CD8-positive, alpha-beta memory T cell (primary cell): ENCODE data around the gene RGP1. TPM values are rescaled to one million over a fixed set of nuclear protein-coding genes. Genes with fewer than 3 reads are reported as not detected.

Experiments used
- CTCF ChIA-PET: fragments of 350-600 bp; sonication (Branson Sonifier 250); formaldehyde crosslinking; loops from one replicate; lab custom pipeline; 2021; ENCODE audit warnings: antibody characterized with exemption; lab: Charles Lee
- POLR2A ChIA-PET: fragments of 350-600 bp; sonication (Branson Sonifier 250); formaldehyde crosslinking; loops from one replicate; lab custom pipeline; 2021; ENCODE audit warnings: antibody characterized with exemption; lab: Charles Lee
- DNase-seq, 5 donors: peaks; one replicate each; pipeline versions ENCODE4 v3.0.0 to v3.0.0-alpha.2; 2020 to 2022; ENCODE audit warnings: mixed read lengths in 1 of 5
- H3K27ac ChIP-seq: one replicate; pipeline ENCODE4 v1.7.0; 2013; ENCODE audit warnings: low read depth, mild to moderate bottlenecking, low read length, moderate library complexity
- H3K27me3 ChIP-seq: 2 replicates; pipeline ENCODE4 v1.7.0; 2013; ENCODE audit warnings: low read length, mild to moderate bottlenecking; ENCODE audit not compliant: insufficient read depth, poor library complexity, severe bottlenecking
- H3K36me3 ChIP-seq: 2 replicates; pipeline ENCODE4 v1.7.0; 2013; ENCODE audit warnings: mild to moderate bottlenecking, low read length, moderate library complexity; ENCODE audit not compliant: insufficient read depth
- H3K4me1 ChIP-seq: 2 replicates; pipeline ENCODE4 v1.7.0; 2013; ENCODE audit warnings: mild to moderate bottlenecking, low read length, moderate library complexity; ENCODE audit not compliant: insufficient read depth
- H3K4me3 ChIP-seq: 2 replicates; pipeline ENCODE4 v1.7.0; 2013; ENCODE audit warnings: mild to moderate bottlenecking, low read length
- H3K9me3 ChIP-seq: 2 replicates; pipeline ENCODE4 v1.7.0; 2013; ENCODE audit warnings: mild to moderate bottlenecking, low read length
- H3K27ac Mint-ChIP-seq, 8 donors: one replicate each; pipeline ENCODE4 v1.8.0; 2020 to 2021; ENCODE audit warnings: mixed read lengths in 8 of 8, mild to moderate bottlenecking in 6 of 8, inconsistent platforms in 3 of 8, moderate library complexity in 3 of 8
- H3K27me3 Mint-ChIP-seq, 2 donors: one replicate each; pipeline ENCODE4 v1.8.0; 2020 to 2021; ENCODE audit warnings: mixed read lengths in 2 of 2, mild to moderate bottlenecking in 1 of 2, moderate library complexity in 1 of 2
- H3K36me3 Mint-ChIP-seq, 3 donors: one replicate each; pipeline ENCODE4 v1.8.0; 2020 to 2021; ENCODE audit warnings: mixed read lengths in 3 of 3, inconsistent platforms in 1 of 3, mild to moderate bottlenecking in 1 of 3
- H3K4me1 Mint-ChIP-seq, 3 donors: one replicate each; pipeline ENCODE4 v1.8.0; 2020 to 2021; ENCODE audit warnings: mixed read lengths in 3 of 3, inconsistent platforms in 1 of 3, mild to moderate bottlenecking in 1 of 3
- H3K4me3 Mint-ChIP-seq, 7 donors: one replicate each; pipeline ENCODE4 v1.8.0; 2020 to 2021; ENCODE audit warnings: mixed read lengths in 7 of 7, mild to moderate bottlenecking in 6 of 7, moderate library complexity in 4 of 7, inconsistent platforms in 2 of 7
- H3K9me3 Mint-ChIP-seq, 5 donors: one replicate each; pipeline ENCODE4 v1.8.0; 2020 to 2022; ENCODE audit warnings: mixed read lengths in 5 of 5, mild to moderate bottlenecking in 3 of 5, moderate library complexity in 2 of 5, inconsistent platforms in 1 of 5
- polyA plus RNA-seq: library from polyadenylated mRNA; unstranded; fragments of 300-500 nt; fragmentation: Illumina TruSeq; gene quantifications from one replicate; pipeline ENCODE4 v1.2.3, GENCODE V29; 2021
- total RNA-seq, 2 experiments: library from RNA; stranded (reverse); gene quantifications; one replicate each; pipeline ENCODE4 v1.2.3, GENCODE V29; 2021

The RGP1 gene
- total and polyA plus RNA-seq, 3 experiments from 2014 or later = 10.6 to 21.9 (median 19.9) TPM

- Mint-ChIP-seq H3K27me3 (no peaks in the 10 kb centered on the region), H3K4me1 (peaks cover 53 to 70% (median 65%) of the 10 kb centered on the region in 3 donors), H3K27ac (peak overlapping the region; percentile 4 to 87 (median 71)), H3K36me3 (peaks cover 5 to 63% (median 12%) of the 10 kb centered on the region in 3 donors), H3K9me3 (no peaks in the 10 kb centered on the region), H3K4me3 (peak overlapping the region in 4 of 7 donors; percentile 19 to 89 (median 48))
- H3K27me3 ChIP-seq = no peaks in the 10 kb centered on the region
- no peak for DNase-seq
- H3K27ac ChIP-seq = no peak overlapping the region
- ChIA-PET CTCF (interaction anchor here (1.6 to 5.4 kb wide), 4 partner anchors 9 to 142 kb away, joined by 5 to 68 read pairs (median 30); partner anchors contain the start of genes CREB3, MSMP and TLN1), POLR2A (interaction anchor here (0.7 kb wide), 1 partner anchor 11 kb away, joined by 6 read pairs; no protein-coding TSS in a partner anchor)
- peaks cover 19% of the 10 kb centered on the region for H3K36me3 ChIP-seq
- peaks cover 43% of the 10 kb centered on the region for H3K4me1 ChIP-seq
- H3K9me3 ChIP-seq = no peaks in the 10 kb centered on the region
- H3K4me3 ChIP-seq = no peak overlapping the region
These were observed 3.5 kb upstream of the RGP1 start for GRCh38 chr9:35745569-35745968.

- Histone ChIP-seq H3K9me3 (no peaks in the 10 kb centered on the region), H3K27ac (peak overlapping the region; percentile 27), H3K4me3 (peak overlapping the region; percentile 88), H3K27me3 (no peaks in the 10 kb centered on the region), H3K36me3 (peaks cover 29% of the 10 kb centered on the region), H3K4me1 (peaks cover 43% of the 10 kb centered on the region)
- CTCF ChIA-PET = interaction anchor here (2.0 to 5.4 kb wide), 4 partner anchors 9 to 143 kb away, joined by 4 to 68 read pairs (median 30); partner anchors contain the start of genes CREB3, MSMP and TLN1
- Mint-ChIP-seq H3K27ac (peak overlapping the region in 6 of 8 donors; percentile 23 to 87 (median 66)), H3K36me3 (peaks cover 5 to 63% (median 12%) of the 10 kb centered on the region in 3 donors), H3K27me3 (no peaks in the 10 kb centered on the region), H3K4me3 (peak overlapping the region; percentile 88 to 97 (median 91)), H3K9me3 (no peaks in the 10 kb centered on the region), H3K4me1 (peaks cover 50 to 73% (median 62%) of the 10 kb centered on the region in 3 donors)
- POLR2A ChIA-PET = no interaction called here
- no peak for DNase-seq
These were observed 2.5 kb upstream of the RGP1 start for GRCh38 chr9:35746583-35746982.

- H3K36me3 ChIP-seq = peaks cover 42% of the 10 kb centered on the region
- CTCF ChIA-PET = interaction anchor here (0.6 to 5.4 kb wide), 16 partner anchors 7 to 145 kb away, joined by 3 to 68 read pairs (median 7); partner anchors contain the start of genes CCDC107, CREB3, MSMP and RMRP
- Mint-ChIP-seq H3K4me1 (peaks cover 38 to 67% (median 45%) of the 10 kb centered on the region in 3 donors), H3K27ac (peak overlapping the region; percentile 35 to 95 (median 86)), H3K4me3 (peak overlapping the region; percentile 88 to 97 (median 91)), H3K9me3 (no peaks in the 10 kb centered on the region), H3K36me3 (peaks cover 5 to 63% (median 11%) of the 10 kb centered on the region in 3 donors), H3K27me3 (no peaks in the 10 kb centered on the region)
- no peak for DNase-seq
- H3K27ac ChIP-seq = peak overlapping the region; percentile 75
- H3K4me1 ChIP-seq = peaks cover 38% of the 10 kb centered on the region
- no peaks in the 10 kb centered on the region for H3K27me3 ChIP-seq
- H3K4me3 ChIP-seq = peak overlapping the region; percentile 88
- POLR2A ChIA-PET = interaction anchor here (0.8 to 3.4 kb wide), 8 partner anchors 9 to 676 kb away, joined by 3 to 45 read pairs (median 5); partner anchors contain the start of genes CREB3, TESK1, TLN1 and VCP
- H3K9me3 ChIP-seq = no peaks in the 10 kb centered on the region
These were observed 737 bp upstream of the RGP1 start for GRCh38 chr9:35748242-35748857.

- no peaks in the 10 kb centered on the region for H3K27me3 Mint-ChIP-seq
- peak overlapping the region; percentile 83 to 98 (median 93) for H3K27ac Mint-ChIP-seq
- H3K9me3 Mint-ChIP-seq = no peaks in the 10 kb centered on the region
- peak overlapping the region; percentile 75 for H3K27ac ChIP-seq
- H3K36me3 Mint-ChIP-seq = peaks cover 5 to 58% (median 11%) of the 10 kb centered on the region in 3 donors
- H3K4me1 Mint-ChIP-seq = peaks cover 36 to 62% (median 44%) of the 10 kb centered on the region in 3 donors
- H3K4me1 ChIP-seq = peaks cover 38% of the 10 kb centered on the region
- DNase-seq = peak in 3 of 5 donors; percentile 33 to 65 (median 53)
- H3K36me3 ChIP-seq = peaks cover 36% of the 10 kb centered on the region
- no peaks in the 10 kb centered on the region for H3K9me3 ChIP-seq
- ChIA-PET CTCF (interaction anchor here (0.7 to 5.4 kb wide), 13 partner anchors 11 to 146 kb away, joined by 3 to 68 read pairs (median 4); partner anchors contain the start of genes CCDC107, CREB3, RMRP and TLN1), POLR2A (interaction anchor here (0.6 to 3.4 kb wide), 5 partner anchors 12 to 145 kb away, joined by 3 to 45 read pairs (median 8); partner anchors contain the start of genes CREB3, TESK1 and TLN1)
- no peaks in the 10 kb centered on the region for H3K27me3 ChIP-seq
- peak overlapping the region; percentile 88 for H3K4me3 ChIP-seq
- peak overlapping the region; percentile 91 to 98 (median 95) for H3K4me3 Mint-ChIP-seq
These were observed 598 bp downstream of the RGP1 start for GRCh38 chr9:35749515-35750255.

- Histone ChIP-seq H3K4me3 (peak overlapping the region; percentile 88), H3K9me3 (no peaks in the 10 kb centered on the region), H3K36me3 (peaks cover 35% of the 10 kb centered on the region), H3K27ac (peak overlapping the region; percentile 75), H3K27me3 (no peaks in the 10 kb centered on the region), H3K4me1 (peaks cover 38% of the 10 kb centered on the region)
- Mint-ChIP-seq H3K27me3 (no peaks in the 10 kb centered on the region), H3K4me1 (peaks cover 36 to 63% (median 44%) of the 10 kb centered on the region in 3 donors), H3K9me3 (no peaks in the 10 kb centered on the region), H3K36me3 (peaks cover 5 to 58% (median 11%) of the 10 kb centered on the region in 3 donors), H3K4me3 (peak overlapping the region; percentile 91 to 98 (median 95)), H3K27ac (peak overlapping the region; percentile 83 to 98 (median 93))
- CTCF ChIA-PET = interaction anchor here (0.7 to 5.4 kb wide), 10 partner anchors 10 to 142 kb away, joined by 3 to 68 read pairs (median 4); partner anchors contain the start of genes CCDC107, CREB3, RMRP and TLN1
- no peak for DNase-seq
- POLR2A ChIA-PET = interaction anchor here (2.3 to 3.4 kb wide), 3 partner anchors 12 to 146 kb away, joined by 8 to 45 read pairs (median 11); partner anchors contain the start of genes CREB3, TESK1 and TLN1
These were observed 1.1 kb downstream of the RGP1 start for GRCh38 chr9:35750256-35750531.

GRCh38 chr9:35753466-35753865, 4.4 kb downstream of the RGP1 start:
- no peaks in the 10 kb centered on the region for H3K27me3 Mint-ChIP-seq
- ChIA-PET POLR2A (no interaction called here), CTCF (interaction anchor here (0.8 kb wide), 1 partner anchor 21 kb away, joined by 3 read pairs; the partner anchor contains the start of genes CREB3 and TLN1)
- H3K4me3 Mint-ChIP-seq = peak overlapping the region in 2 of 7 donors; percentile 24 to 47
- Histone ChIP-seq H3K27ac (no peak overlapping the region), H3K36me3 (peaks cover 35% of the 10 kb centered on the region), H3K9me3 (no peaks in the 10 kb centered on the region), H3K4me3 (no peak overlapping the region), H3K4me1 (peaks cover 30% of the 10 kb centered on the region), H3K27me3 (no peaks in the 10 kb centered on the region)
- peaks cover 5 to 59% (median 11%) of the 10 kb centered on the region in 3 donors for H3K36me3 Mint-ChIP-seq
- peaks cover 30 to 62% (median 40%) of the 10 kb centered on the region in 3 donors for H3K4me1 Mint-ChIP-seq
- DNase-seq = no peak
- peak overlapping the region in 2 of 8 donors; percentile 81 to 86 for H3K27ac Mint-ChIP-seq
- no peaks in the 10 kb centered on the region for H3K9me3 Mint-ChIP-seq

- peaks cover 33% of the 10 kb centered on the region for H3K4me1 ChIP-seq
- H3K9me3 ChIP-seq = no peaks in the 10 kb centered on the region
- H3K27me3 Mint-ChIP-seq = no peaks in the 10 kb centered on the region
- H3K27ac ChIP-seq = no peak within 1 kb of the TSS
- H3K4me3 ChIP-seq = no peak within 1 kb of the TSS
- no peaks in the 10 kb centered on the region for H3K9me3 Mint-ChIP-seq
- H3K27me3 ChIP-seq = no peaks in the 10 kb centered on the region
- DNase-seq = no peak
- CTCF ChIA-PET = interaction anchor here (0.6 to 3.5 kb wide), 3 partner anchors 8 to 36 kb away, joined by 3 to 28 read pairs (median 3); no protein-coding TSS in a partner anchor
- peaks cover 35% of the 10 kb centered on the region for H3K36me3 ChIP-seq
- peak within 1 kb of the TSS in 2 of 7 donors; percentile 24 to 96 for H3K4me3 Mint-ChIP-seq
- H3K36me3 Mint-ChIP-seq = peaks cover 5 to 56% (median 11%) of the 10 kb centered on the region in 3 donors
- peaks cover 36 to 68% (median 44%) of the 10 kb centered on the region in 3 donors for H3K4me1 Mint-ChIP-seq
- peak within 1 kb of the TSS in 6 of 8 donors; percentile 11 to 92 (median 82) for H3K27ac Mint-ChIP-seq
- POLR2A ChIA-PET = interaction anchor here (0.6 kb wide), 2 partner anchors 80 to 143 kb away, joined by 4 to 9 read pairs; no protein-coding TSS in a partner anchor
These were observed 5.2 kb downstream of the RGP1 start, which contains the start of gene MSMP for GRCh38 chr9:35754264-35754663. MSMP (minus strand) TSS chr9:35754276; CDS start chr9:35754129, 147 bp downstream.
